ENCODE data around the gene MCF2L.

DNA sequence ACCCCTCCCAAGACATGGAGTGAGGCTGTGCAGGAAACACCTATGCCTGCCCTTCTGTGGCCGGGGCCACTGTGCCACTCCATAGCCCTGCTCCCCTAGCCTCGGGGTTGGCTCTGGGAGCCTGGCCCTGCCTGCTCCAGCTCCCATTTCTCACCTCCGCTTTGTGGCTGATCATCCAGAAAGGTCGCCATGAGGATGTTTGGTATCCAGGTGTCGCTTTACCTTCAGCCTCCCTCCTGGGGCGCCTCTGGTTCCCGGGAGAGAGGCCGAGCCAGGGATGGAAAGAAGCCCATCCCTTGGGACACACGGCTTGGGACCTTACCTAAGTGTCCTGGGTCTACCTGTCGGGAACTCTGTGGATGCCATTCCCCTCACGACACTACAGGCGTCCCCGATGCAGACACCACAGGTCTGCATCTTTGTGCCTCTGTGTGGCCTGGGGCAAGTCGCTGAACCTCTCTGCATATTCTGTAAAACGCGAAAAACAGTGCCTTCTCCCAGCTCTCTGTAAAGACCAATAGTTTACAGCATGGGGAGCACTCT lies 3.4 kb upstream of the MCF2L start:
- TF ChIP-seq EZH2phosphoT487 (conservative IDR thresholded peaks at IDR 0.05; ENCODE audit: low read length) = no peak
- TF ChIP-seq, protein P1, sequence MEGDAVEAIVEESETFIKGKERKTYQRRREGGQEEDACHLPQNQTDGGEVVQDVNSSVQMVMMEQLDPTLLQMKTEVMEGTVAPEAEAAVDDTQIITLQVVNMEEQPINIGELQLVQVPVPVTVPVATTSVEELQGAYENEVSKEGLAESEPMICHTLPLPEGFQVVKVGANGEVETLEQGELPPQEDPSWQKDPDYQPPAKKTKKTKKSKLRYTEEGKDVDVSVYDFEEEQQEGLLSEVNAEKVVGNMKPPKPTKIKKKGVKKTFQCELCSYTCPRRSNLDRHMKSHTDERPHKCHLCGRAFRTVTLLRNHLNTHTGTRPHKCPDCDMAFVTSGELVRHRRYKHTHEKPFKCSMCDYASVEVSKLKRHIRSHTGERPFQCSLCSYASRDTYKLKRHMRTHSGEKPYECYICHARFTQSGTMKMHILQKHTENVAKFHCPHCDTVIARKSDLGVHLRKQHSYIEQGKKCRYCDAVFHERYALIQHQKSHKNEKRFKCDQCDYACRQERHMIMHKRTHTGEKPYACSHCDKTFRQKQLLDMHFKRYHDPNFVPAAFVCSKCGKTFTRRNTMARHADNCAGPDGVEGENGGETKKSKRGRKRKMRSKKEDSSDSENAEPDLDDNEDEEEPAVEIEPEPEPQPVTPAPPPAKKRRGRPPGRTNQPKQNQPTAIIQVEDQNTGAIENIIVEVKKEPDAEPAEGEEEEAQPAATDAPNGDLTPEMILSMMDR (IDR thresholded peaks at IDR 0.05; ENCODE audit: insufficient read depth, low read length, poor library complexity, severe bottlenecking) = no peak
